Measurements from ENCODE around the gene RAPGEFL1.

The RAPGEFL1 gene

GRCh38 chr17:40153603-40154236 lies 23.6 kb upstream of the RAPGEFL1 start:
- no peaks in the 10 kb centered on the region for H3K9me3 ChIP-seq (ENCODE audit: control insufficient read depth, low read depth, low read length)
- no peaks in the 10 kb centered on the region for H3K27me3 ChIP-seq (ENCODE audit: control insufficient read depth, insufficient read depth, low read length)
- peaks cover 41% of the 10 kb centered on the region for H3K36me3 ChIP-seq (ENCODE audit: control insufficient read depth, low read depth, low read length)
- no peaks in the 10 kb centered on the region for H3K4me1 ChIP-seq (ENCODE audit: control insufficient read depth, low read depth, low read length)
- H3K4me3 ChIP-seq (ENCODE audit: low read length), result no peak overlapping the region
- H3K9ac ChIP-seq (ENCODE audit: low read length), result no peak overlapping the region
- no peak overlapping the region for H3K27ac ChIP-seq (ENCODE audit: low read length)

GRCh38 chr17:40157973-40158372 lies 19.3 kb upstream of the RAPGEFL1 start:
- Histone ChIP-seq H3K36me3 (ENCODE audit: control insufficient read depth, low read depth, low read length) (peaks cover 42% of the 10 kb centered on the region), H3K9ac (ENCODE audit: low read length) (no peak overlapping the region), H3K9me3 (ENCODE audit: control insufficient read depth, low read depth, low read length) (no peaks in the 10 kb centered on the region), H3K27me3 (ENCODE audit: control insufficient read depth, insufficient read depth, low read length) (no peaks in the 10 kb centered on the region), H3K27ac (ENCODE audit: low read length) (no peak overlapping the region), H3K4me3 (ENCODE audit: low read length) (no peak overlapping the region), H3K4me1 (ENCODE audit: control insufficient read depth, low read depth, low read length) (no peaks in the 10 kb centered on the region)

- H3K9ac ChIP-seq (ENCODE audit: low read length), result no peak overlapping the region
- H3K4me1 ChIP-seq (ENCODE audit: control insufficient read depth, low read depth, low read length), result no peaks in the 10 kb centered on the region
- no peak overlapping the region for H3K4me3 ChIP-seq (ENCODE audit: low read length)
- H3K27me3 ChIP-seq (ENCODE audit: control insufficient read depth, insufficient read depth, low read length), result no peaks in the 10 kb centered on the region
- H3K36me3 ChIP-seq (ENCODE audit: control insufficient read depth, low read depth, low read length), result peaks cover 42% of the 10 kb centered on the region
- no peaks in the 10 kb centered on the region for H3K9me3 ChIP-seq (ENCODE audit: control insufficient read depth, low read depth, low read length)
- no peak overlapping the region for H3K27ac ChIP-seq (ENCODE audit: low read length)
Measured at GRCh38 chr17:40158438-40159013, 18.7 kb upstream of the RAPGEFL1 start.

GRCh38 chr17:40159456-40159855 lies 17.8 kb upstream of the RAPGEFL1 start:
- Histone ChIP-seq H3K9ac (ENCODE audit: low read length) (no peak overlapping the region), H3K36me3 (ENCODE audit: control insufficient read depth, low read depth, low read length) (peaks cover 45% of the 10 kb centered on the region), H3K9me3 (ENCODE audit: control insufficient read depth, low read depth, low read length) (no peaks in the 10 kb centered on the region), H3K4me1 (ENCODE audit: control insufficient read depth, low read depth, low read length) (no peaks in the 10 kb centered on the region), H3K27me3 (ENCODE audit: control insufficient read depth, insufficient read depth, low read length) (no peaks in the 10 kb centered on the region), H3K27ac (ENCODE audit: low read length) (no peak overlapping the region), H3K4me3 (ENCODE audit: low read length) (no peak overlapping the region)

- Histone ChIP-seq H3K27ac (ENCODE audit: low read length) (no peak overlapping the region), H3K36me3 (ENCODE audit: control insufficient read depth, low read depth, low read length) (peaks cover 83% of the 10 kb centered on the region), H3K4me3 (ENCODE audit: low read length) (no peak overlapping the region)
Measured at GRCh38 chr17:40167685-40168261, 9.5 kb upstream of the RAPGEFL1 start.

GRCh38 chr17:40168262-40168832 lies 8.9 kb upstream of the RAPGEFL1 start:
- H3K9ac ChIP-seq (ENCODE audit: low read length), result no peak overlapping the region

More at GRCh38 chr17:40167685-40168261, 9.5 kb upstream of the RAPGEFL1 start:
- Histone ChIP-seq H3K9ac (ENCODE audit: low read length) (no peak overlapping the region), H3K9me3 (ENCODE audit: control insufficient read depth, low read depth, low read length) (no peaks in the 10 kb centered on the region), H3K4me1 (ENCODE audit: control insufficient read depth, low read depth, low read length) (no peaks in the 10 kb centered on the region), H3K27me3 (ENCODE audit: control insufficient read depth, insufficient read depth, low read length) (no peaks in the 10 kb centered on the region)

GRCh38 chr17:40170325-40170724 lies 6.9 kb upstream of the RAPGEFL1 start:
- Histone ChIP-seq H3K36me3 (ENCODE audit: control insufficient read depth, low read depth, low read length) (peaks cover 72% of the 10 kb centered on the region), H3K4me1 (ENCODE audit: control insufficient read depth, low read depth, low read length) (no peaks in the 10 kb centered on the region), H3K27me3 (ENCODE audit: control insufficient read depth, insufficient read depth, low read length) (no peaks in the 10 kb centered on the region), H3K4me3 (ENCODE audit: low read length) (no peak overlapping the region), H3K27ac (ENCODE audit: low read length) (no peak overlapping the region), H3K9me3 (ENCODE audit: control insufficient read depth, low read depth, low read length) (no peaks in the 10 kb centered on the region), H3K9ac (ENCODE audit: low read length) (no peak overlapping the region)

More at GRCh38 chr17:40168262-40168832, 8.9 kb upstream of the RAPGEFL1 start:
- Histone ChIP-seq H3K36me3 (ENCODE audit: control insufficient read depth, low read depth, low read length) (peaks cover 77% of the 10 kb centered on the region), H3K9me3 (ENCODE audit: control insufficient read depth, low read depth, low read length) (no peaks in the 10 kb centered on the region), H3K4me3 (ENCODE audit: low read length) (no peak overlapping the region), H3K27me3 (ENCODE audit: control insufficient read depth, insufficient read depth, low read length) (no peaks in the 10 kb centered on the region), H3K4me1 (ENCODE audit: control insufficient read depth, low read depth, low read length) (no peaks in the 10 kb centered on the region), H3K27ac (ENCODE audit: low read length) (no peak overlapping the region)

GRCh38 chr17:40171750-40172149 lies 5.5 kb upstream of the RAPGEFL1 start:
- no peaks in the 10 kb centered on the region for H3K9me3 ChIP-seq (ENCODE audit: control insufficient read depth, low read depth, low read length)
- no peak overlapping the region for H3K27ac ChIP-seq (ENCODE audit: low read length)
- H3K4me3 ChIP-seq (ENCODE audit: low read length), result no peak overlapping the region
- H3K27me3 ChIP-seq (ENCODE audit: control insufficient read depth, insufficient read depth, low read length), result no peaks in the 10 kb centered on the region
- H3K4me1 ChIP-seq (ENCODE audit: control insufficient read depth, low read depth, low read length), result no peaks in the 10 kb centered on the region
- H3K9ac ChIP-seq (ENCODE audit: low read length), result no peak overlapping the region
- peaks cover 62% of the 10 kb centered on the region for H3K36me3 ChIP-seq (ENCODE audit: control insufficient read depth, low read depth, low read length)

- no peaks in the 10 kb centered on the region for H3K9me3 ChIP-seq (ENCODE audit: control insufficient read depth, low read depth, low read length)
- no peak overlapping the region for H3K9ac ChIP-seq (ENCODE audit: low read length)
- peaks cover 47% of the 10 kb centered on the region for H3K36me3 ChIP-seq (ENCODE audit: control insufficient read depth, low read depth, low read length)
Measured at GRCh38 chr17:40173091-40173777, 4.0 kb upstream of the RAPGEFL1 start.

GRCh38 chr17:40173778-40174135 lies 3.5 kb upstream of the RAPGEFL1 start:
- Histone ChIP-seq H3K4me1 (ENCODE audit: control insufficient read depth, low read depth, low read length) (no peaks in the 10 kb centered on the region), H3K27ac (ENCODE audit: low read length) (no peak overlapping the region), H3K9ac (ENCODE audit: low read length) (no peak overlapping the region), H3K36me3 (ENCODE audit: control insufficient read depth, low read depth, low read length) (peaks cover 44% of the 10 kb centered on the region), H3K27me3 (ENCODE audit: control insufficient read depth, insufficient read depth, low read length) (no peaks in the 10 kb centered on the region), H3K9me3 (ENCODE audit: control insufficient read depth, low read depth, low read length) (no peaks in the 10 kb centered on the region), H3K4me3 (ENCODE audit: low read length) (no peak overlapping the region)

More at GRCh38 chr17:40173091-40173777, 4.0 kb upstream of the RAPGEFL1 start:
- Histone ChIP-seq H3K27ac (ENCODE audit: low read length) (no peak overlapping the region), H3K4me1 (ENCODE audit: control insufficient read depth, low read depth, low read length) (no peaks in the 10 kb centered on the region), H3K27me3 (ENCODE audit: control insufficient read depth, insufficient read depth, low read length) (no peaks in the 10 kb centered on the region), H3K4me3 (ENCODE audit: low read length) (no peak overlapping the region)

GRCh38 chr17:40174514-40174913 lies 2.8 kb upstream of the RAPGEFL1 start:
- Histone ChIP-seq H3K36me3 (ENCODE audit: control insufficient read depth, low read depth, low read length) (peaks cover 37% of the 10 kb centered on the region), H3K4me3 (ENCODE audit: low read length) (no peak overlapping the region)

More at GRCh38 chr17:40174514-40174913, 2.8 kb upstream of the RAPGEFL1 start:
- Histone ChIP-seq H3K9me3 (ENCODE audit: control insufficient read depth, low read depth, low read length) (no peaks in the 10 kb centered on the region), H3K27ac (ENCODE audit: low read length) (no peak overlapping the region), H3K4me1 (ENCODE audit: control insufficient read depth, low read depth, low read length) (no peaks in the 10 kb centered on the region), H3K27me3 (ENCODE audit: control insufficient read depth, insufficient read depth, low read length) (no peaks in the 10 kb centered on the region), H3K9ac (ENCODE audit: low read length) (no peak overlapping the region)

All from iPS-18a (cell line).